HG03457 (cell line): ENCODE data around the gene COPG1.
"Not testable (repeated sequence)": the region's sequence is repeated elsewhere in the genome, so short reads cannot be mapped to it uniquely, and the experiment has no call there.

Experiments used
- ATAC-seq: cut with Tn5 transposase; IDR thresholded peaks from one replicate; pipeline ENCODE4 v1.9.1; 2021; ENCODE audit warnings: moderate number of reproducible peaks; ENCODE audit not compliant: unreplicated experiment

The COPG1 gene, protein sequence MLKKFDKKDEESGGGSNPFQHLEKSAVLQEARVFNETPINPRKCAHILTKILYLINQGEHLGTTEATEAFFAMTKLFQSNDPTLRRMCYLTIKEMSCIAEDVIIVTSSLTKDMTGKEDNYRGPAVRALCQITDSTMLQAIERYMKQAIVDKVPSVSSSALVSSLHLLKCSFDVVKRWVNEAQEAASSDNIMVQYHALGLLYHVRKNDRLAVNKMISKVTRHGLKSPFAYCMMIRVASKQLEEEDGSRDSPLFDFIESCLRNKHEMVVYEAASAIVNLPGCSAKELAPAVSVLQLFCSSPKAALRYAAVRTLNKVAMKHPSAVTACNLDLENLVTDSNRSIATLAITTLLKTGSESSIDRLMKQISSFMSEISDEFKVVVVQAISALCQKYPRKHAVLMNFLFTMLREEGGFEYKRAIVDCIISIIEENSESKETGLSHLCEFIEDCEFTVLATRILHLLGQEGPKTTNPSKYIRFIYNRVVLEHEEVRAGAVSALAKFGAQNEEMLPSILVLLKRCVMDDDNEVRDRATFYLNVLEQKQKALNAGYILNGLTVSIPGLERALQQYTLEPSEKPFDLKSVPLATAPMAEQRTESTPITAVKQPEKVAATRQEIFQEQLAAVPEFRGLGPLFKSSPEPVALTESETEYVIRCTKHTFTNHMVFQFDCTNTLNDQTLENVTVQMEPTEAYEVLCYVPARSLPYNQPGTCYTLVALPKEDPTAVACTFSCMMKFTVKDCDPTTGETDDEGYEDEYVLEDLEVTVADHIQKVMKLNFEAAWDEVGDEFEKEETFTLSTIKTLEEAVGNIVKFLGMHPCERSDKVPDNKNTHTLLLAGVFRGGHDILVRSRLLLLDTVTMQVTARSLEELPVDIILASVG

DNA sequence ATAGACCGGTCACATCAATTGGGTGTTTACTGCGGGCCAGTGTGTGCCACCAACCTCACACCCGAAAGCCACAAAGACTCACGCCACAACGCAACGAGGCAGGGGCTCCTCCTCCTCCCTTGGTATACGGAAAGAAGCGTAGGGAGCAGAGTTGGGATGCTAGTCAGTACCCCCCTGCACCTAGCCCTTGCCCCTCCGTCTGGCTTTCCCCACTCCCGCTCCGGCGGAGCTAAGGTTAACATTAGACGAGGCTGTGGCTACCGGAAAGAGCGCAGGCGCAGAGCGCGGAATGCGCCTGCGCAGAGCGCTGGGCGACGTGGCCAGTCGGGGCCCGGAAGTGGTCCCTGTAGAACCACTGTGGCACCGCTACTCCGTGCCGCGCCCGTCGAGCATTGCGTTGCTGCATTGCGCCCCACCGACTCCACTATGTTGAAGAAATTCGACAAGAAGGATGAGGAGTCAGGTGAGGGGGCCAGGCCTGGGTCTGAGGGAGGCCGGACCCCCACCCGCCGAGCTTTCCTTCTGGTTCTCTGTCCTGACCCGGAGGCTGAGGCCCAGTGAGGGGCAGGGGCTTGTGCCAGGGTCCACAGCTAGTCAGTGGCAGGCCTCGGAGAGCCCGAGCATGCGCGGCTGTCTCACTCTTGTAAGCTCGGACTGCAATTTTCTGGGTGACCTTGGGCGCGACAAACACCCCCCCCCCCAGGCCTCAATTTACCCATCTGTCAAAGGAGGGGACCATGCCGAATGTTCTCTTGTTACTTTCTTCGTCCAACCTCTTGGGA, at the start of gene COPG1:
COPG1 (plus strand) TSS at position 323 of the 782 bp plus-strand sequence; CDS start at position 427, 104 bp downstream.
- ATAC-seq = peak; percentile 57

GRCh38 chr3:129204473-129204872, 44.9 kb upstream of the COPG1 start:
- ATAC-seq = no peak

DNA sequence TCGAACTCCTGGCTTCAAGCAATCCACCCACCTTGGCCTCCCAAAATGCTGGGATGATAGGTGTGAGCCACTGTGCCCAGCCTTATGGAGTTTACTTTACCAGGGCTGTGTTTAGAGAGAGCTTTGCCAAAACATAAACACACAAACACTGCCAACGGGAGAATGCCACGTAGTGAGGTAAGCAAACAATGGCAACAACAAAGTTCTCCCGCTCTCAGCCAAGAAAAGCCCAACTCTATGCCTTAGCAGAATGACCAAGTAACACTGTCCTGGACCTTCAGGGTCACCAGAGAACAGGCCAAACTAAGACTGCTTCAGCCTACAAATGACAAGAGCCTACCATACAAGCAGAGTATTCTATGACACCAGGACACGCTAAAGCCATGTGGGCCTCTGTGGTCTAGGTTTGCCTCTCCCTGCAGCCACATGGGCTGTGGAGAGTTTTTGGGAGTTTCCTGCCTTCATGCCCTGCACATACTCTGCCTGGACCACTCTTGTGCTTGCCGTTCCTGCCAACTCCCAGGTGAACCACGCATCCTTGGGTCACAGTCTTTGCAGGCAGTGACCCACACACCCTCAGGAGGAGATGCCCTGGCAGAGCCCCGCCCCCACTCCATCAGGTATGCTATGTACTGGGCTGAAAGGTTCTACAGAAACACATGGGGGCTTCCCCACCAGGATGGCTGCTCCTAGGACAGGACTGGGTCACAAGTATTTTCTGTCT, 44.1 kb upstream of the COPG1 start:
- no peak for ATAC-seq

DNA sequence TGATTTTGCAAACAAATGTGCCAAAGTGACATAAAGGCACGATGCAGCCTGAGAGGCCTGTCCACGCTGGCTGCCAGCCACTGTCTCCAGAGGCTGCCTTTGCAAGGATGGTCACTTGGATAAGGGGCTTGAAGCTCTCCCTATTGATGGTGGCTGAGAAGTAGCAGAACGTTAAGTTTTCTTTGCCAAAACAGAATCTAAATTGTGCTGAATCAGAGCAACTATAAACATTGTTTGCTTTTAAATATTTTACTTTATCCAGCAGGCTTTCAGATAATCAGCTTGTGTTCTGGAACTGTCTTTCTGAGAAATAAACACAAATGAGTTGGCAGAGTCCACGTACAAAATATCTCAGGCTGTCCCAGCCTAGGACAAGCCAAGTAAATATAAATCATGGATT, 41.9 kb upstream of the COPG1 start:
- no peak for ATAC-seq

- no peak for ATAC-seq
Measured at GRCh38 chr3:129211345-129211744, 38.1 kb upstream of the COPG1 start.

GRCh38 chr3:129211772-129212171, 37.6 kb upstream of the COPG1 start:
- no peak for ATAC-seq

DNA sequence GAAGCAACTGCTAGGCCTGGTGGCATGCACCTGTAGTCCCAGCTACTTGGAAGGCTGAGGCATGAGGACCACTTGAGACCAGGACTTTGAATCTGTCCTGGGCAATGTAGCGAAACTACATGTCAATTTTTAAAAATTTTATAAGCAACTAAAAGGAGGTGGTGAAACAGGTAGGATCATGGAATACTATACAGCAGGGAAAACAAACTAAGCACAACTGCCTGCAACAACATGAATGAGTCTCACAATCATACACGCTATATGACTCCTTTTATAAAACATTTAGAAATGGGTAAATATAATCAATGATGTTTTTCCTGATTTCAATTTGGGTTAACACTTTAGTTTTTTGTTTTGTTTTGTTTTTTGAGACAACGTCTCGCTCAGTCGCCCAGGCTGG, 36.2 kb upstream of the COPG1 start:
- no peak for ATAC-seq

GRCh38 chr3:129218742-129219141, 30.7 kb upstream of the COPG1 start:
- no peak for ATAC-seq

DNA sequence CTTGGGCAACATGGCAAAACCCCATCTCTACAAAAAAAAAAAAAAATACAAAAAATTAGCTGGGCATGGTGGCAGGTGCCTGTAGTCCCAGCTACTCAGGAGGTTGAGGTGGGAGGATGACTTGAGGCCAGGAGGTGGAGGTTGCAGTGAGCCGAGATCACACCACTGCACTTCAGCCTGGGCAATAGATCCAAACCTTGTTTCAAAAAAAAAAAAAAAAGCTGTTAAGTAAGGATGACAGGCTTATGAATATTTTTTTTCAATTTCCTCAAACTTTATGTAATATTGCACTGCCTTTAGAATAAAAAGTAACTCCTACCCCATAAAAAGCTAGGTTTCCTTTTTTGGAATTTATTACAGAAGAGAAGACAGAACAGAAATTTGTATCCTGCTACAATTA, 25.0 kb upstream of the COPG1 start:
- not testable (repeated sequence) for ATAC-seq

DNA sequence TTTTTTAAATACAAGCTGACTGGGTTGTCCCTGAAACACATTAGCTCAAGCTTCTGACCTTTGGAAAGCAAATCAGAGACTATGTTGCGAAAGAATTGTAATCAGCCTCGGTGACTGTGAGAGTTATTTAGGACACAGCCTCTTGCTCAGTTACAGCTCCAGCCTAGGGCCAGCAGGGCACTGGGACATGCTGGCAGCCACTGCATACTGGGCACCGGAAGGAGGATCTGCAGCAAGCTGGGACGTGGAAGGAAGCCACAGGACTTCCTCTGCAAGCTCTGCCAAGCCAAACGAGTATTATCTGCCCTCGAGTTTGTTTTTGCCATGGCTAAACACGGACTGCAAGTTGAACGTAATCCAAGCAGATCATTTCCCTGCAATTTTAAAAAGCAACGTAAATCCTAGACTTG, 24.4 kb upstream of the COPG1 start:
- no peak for ATAC-seq

- no peak for ATAC-seq
Measured at GRCh38 chr3:129226374-129226773, 23.0 kb upstream of the COPG1 start.

- ATAC-seq = no peak
Measured at GRCh38 chr3:129228891-129229585, 20.4 kb upstream of the COPG1 start.

- no peak for ATAC-seq
Measured at GRCh38 chr3:129230311-129231019, 18.9 kb upstream of the COPG1 start.

DNA sequence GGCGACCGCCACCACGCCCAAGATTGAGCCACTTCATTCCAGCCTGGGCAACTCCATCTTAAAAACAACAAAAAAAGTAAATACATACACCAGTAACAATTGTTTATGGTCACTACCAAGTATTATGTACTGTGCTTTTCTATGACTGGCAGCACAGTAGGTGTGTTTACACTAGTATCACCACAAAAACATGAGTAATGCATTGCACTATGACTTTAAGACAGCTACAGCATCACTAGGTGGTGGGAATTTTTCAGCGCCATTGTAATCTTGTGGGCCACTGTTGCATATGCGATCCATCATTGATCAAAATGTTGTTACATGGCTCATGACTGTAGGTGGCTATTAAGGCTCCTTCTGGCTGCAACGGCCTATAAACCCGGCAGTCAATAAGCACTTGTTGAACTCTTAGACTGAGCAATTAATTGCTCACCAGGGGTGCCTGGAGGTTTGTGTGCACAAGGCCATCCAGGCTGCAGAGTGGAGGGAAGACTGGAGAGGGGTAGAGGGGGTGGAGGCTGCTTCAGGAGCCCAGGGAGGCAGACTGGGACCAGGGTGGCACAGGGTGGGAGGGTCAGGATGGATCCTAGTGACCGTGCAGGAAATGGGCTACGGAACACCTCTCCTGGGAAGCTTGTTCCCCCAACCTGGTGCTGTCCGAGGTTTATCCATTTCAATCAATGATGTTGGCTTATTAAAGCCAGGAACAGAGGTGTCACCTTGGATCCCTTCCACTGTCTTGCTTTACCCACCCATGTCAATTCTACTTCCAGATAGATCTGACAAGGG, 17.9 kb upstream of the COPG1 start:
- ATAC-seq = no peak

DNA sequence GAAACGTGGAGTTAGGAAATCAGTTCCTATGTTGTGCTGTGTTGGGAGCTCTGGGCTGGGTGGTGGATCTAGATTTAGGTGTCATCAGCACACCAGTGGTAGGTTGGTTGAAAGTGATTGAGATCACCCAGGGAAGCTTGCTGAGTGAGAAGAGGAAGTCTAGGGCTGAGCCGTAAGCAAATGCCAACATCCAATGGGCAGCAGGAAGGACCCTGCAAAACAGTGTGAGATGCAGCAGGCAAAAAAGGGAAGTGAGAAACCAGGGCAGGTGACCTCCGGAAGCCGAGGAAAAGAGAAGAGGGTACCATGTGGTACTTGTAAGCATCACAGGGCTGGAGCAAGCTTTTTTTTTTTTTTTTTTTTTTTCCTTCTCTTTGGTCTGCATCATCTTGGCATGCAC, 15.9 kb upstream of the COPG1 start:
- peak; percentile 89 for ATAC-seq

GRCh38 chr3:129234441-129234840, 15.0 kb upstream of the COPG1 start:
- no peak for ATAC-seq

GRCh38 chr3:129235344-129235917, 14.0 kb upstream of the COPG1 start:
- no peak for ATAC-seq
